CD4-positive, alpha-beta T cell treated with Interleukin-4 for 4 hours (primary cell): ENCODE measurements around the gene CYP11A1.
"Not testable (repeated sequence)": the region's sequence is repeated elsewhere in the genome, so short reads cannot be mapped to it uniquely, and the experiment has no call there.

ENCODE experiments used
- DNase-seq: peaks from one replicate; pipeline ENCODE4 v3.0.0-alpha.2; 2020

Gene CYP11A1

DNA sequence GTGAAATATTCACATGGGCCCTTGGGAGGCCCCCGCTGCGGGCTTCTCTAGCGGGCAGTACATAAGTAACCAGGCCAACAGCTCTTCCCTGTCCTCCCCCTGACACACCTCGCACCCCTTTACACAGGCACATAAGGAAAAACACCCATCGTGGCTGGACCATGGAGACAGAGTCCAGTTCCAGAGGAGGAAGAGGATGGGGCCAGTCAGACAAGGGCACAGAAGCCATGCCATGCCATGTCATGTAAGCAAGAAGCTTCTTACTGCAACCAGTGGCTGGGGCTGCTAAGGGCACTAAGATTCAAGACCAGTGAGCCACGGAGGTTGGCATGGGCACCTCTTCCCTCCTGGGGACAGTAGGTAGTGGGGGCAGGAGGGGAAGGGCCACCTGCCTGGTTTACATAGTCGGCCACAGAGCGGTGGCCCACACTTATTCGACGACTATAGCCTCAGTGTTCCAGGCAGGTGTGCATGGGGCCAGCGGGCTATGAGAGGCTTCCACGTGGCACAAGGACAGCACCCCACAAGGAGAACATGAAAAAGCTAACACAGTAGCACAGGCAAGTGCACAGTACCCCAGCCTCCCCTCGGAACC, 5.7 kb upstream of the CYP11A1 start:
- no peak for DNase-seq

DNA sequence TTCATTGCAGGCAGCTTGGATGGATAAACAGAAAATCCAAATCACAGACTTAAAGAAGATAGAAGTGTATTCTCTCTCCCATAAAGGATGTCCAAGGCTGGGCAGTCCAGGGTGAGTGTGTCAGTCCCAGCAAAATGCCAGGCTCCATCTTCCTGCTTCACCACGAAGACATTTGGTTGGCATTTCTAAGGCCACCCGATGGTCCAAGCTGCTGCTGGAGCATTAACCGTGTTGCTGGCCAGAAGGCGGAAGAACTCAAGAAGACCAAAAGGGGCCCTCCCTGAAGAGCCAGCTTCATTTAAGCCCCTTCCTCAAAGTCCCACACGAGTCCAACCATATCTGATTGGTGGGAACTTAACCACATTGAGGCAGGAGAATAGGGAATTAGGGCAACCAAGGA, 3.0 kb upstream of the CYP11A1 start:
- DNase-seq = no peak

GRCh38 chr15:74369756-74370155, 2.3 kb upstream of the CYP11A1 start:
- DNase-seq = no peak

GRCh38 chr15:74369084-74369745, 1.8 kb upstream of the CYP11A1 start:
- no peak for DNase-seq

GRCh38 chr15:74368121-74368520, 675 bp upstream of the CYP11A1 start:
- no peak for DNase-seq

DNA sequence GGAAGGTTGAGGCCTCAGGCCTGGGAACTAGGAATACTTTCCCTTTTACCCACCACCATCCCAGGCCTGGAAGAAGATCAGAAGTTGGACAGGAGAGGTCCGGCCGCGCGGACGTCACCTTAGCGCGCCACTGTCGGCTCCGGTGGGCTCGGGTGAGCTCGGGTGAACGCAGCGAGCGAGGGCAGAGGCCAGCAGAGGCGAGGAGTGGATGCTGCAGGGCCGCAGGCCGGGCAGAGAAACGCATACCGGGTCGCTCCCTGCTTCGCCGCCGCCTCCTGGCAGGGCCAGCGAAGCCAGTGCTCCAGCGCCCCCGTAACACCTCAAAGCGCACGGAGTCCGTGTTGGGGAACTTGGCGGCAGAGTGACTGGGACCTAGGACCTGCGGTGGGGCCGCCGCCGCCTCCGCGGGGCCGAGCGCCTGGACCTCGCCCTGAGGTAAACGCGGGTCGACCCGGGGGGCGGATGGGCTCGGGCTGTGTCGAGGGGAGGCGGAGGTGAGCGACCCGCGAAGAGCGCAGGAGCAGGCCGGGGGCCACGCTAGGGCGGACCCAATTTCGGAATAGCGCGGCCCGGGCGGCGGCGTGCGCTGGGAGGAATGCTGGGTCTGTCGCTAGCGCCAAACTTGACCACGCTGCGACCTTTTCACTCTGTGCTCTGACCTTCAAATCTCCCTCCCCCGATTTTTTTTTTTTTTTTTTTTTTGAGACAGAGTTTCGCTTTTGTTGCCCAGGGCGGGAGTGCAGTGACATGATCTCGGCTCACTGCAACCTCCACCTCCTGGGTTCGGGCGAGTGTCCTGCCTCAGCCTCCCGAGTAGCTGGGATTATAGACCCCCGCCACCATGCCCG, 1.6 kb downstream of the CYP11A1 start:
- DNase-seq = no peak

DNA sequence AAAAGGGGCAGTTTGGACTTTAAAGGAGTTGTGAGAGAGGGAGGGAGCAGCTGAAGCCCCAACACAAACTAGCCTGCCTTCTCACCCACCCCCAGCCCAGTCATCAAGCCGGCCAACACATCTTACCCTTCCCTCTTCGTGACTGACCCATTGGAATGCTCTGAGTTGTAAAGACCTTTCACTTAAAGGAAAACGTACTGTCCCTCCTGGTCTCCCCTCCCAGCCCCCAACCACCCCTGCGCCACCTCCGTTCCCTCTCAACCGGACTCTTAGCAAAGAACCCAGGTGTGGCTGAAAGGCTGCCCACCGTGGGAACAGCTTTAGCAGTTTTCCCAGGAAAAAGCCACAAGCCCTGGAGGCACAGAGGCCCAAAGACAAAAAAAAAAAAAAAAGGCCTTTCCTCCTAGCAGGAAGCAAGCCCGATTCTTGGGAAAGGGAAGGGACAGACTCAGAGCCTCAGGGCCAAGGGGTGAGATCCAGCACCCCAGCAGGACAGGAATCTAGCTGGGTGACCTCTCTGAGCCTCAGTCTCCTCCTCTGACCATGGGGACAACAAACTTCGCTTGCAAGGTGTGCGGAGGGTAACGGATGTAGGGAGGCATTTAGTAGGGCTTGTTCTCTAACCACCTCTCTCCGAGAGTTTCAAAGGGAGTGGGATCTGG, 2.4 kb downstream of the CYP11A1 start:
- no peak for DNase-seq

- no peak for DNase-seq
Observed at GRCh38 chr15:74362482-74362881, 5.0 kb downstream of the CYP11A1 start.

DNA sequence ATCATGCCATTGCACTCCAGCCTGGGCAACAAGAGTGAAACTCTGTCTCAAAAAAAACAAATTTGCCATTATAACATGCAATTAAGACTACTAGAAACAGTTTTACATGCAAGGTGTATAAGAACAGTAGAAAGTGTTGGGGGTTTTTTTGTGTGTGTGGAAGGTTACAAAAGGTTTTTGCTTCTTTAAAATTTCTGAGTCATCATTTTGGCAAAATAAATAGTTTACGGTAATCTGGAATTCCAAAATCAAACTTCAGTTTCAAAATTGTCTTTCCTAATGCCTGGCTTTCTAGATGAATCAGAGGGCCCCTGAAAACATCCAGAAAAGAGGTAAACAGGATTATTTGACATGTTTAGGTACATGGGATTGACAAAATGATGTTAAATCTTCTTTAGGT, 6.6 kb downstream of the CYP11A1 start:
- not testable (repeated sequence) for DNase-seq

- not testable (repeated sequence) for DNase-seq
Observed at GRCh38 chr15:74359376-74359775, 8.1 kb downstream of the CYP11A1 start.

- not testable (repeated sequence) for DNase-seq
Observed at GRCh38 chr15:74357514-74357913, 9.9 kb downstream of the CYP11A1 start.

GRCh38 chr15:74356050-74356449, 11.4 kb downstream of the CYP11A1 start:
- not testable (repeated sequence) for DNase-seq

DNA sequence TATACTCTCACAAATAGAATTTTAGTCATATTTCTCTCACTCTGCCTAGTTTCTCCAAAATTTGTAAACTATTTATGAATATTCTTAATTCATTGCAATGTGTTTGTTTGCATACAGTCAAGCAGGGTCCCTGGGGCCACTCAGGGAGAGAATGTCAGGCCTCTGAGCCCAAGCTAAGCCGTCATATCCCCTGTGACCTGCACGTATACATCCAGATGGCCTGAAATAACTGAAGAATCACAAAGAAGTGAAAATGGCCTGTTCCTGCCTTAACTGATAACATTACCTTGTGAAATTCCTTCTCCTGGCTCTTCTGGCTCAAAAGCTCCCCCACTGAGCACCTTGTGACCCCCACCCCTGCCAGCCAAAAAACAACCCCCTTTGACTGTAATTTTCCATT, 13.5 kb downstream of the CYP11A1 start:
- not testable (repeated sequence) for DNase-seq

GRCh38 chr15:74352393-74352910, 15.0 kb downstream of the CYP11A1 start:
- no peak for DNase-seq

DNA sequence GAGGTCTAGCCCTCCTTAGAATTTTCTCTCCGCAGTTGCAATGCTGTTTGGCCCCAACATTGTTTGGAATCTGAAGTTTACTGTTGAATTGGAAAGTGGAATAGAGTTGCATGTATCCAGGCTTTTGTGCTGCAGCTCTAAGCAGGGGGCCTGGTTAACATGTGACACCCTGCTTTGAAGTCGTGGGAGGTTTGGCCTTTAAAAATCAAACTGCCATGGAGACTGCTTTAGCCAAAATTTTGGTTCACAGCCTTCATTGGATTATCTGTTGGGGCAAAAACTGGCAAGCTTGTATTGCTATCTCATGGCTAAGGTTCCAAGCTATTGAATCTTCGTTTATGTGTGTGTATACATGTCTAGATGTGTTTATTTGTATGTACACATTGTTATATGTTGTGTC, 15.8 kb downstream of the CYP11A1 start:
- no peak for DNase-seq

DNA sequence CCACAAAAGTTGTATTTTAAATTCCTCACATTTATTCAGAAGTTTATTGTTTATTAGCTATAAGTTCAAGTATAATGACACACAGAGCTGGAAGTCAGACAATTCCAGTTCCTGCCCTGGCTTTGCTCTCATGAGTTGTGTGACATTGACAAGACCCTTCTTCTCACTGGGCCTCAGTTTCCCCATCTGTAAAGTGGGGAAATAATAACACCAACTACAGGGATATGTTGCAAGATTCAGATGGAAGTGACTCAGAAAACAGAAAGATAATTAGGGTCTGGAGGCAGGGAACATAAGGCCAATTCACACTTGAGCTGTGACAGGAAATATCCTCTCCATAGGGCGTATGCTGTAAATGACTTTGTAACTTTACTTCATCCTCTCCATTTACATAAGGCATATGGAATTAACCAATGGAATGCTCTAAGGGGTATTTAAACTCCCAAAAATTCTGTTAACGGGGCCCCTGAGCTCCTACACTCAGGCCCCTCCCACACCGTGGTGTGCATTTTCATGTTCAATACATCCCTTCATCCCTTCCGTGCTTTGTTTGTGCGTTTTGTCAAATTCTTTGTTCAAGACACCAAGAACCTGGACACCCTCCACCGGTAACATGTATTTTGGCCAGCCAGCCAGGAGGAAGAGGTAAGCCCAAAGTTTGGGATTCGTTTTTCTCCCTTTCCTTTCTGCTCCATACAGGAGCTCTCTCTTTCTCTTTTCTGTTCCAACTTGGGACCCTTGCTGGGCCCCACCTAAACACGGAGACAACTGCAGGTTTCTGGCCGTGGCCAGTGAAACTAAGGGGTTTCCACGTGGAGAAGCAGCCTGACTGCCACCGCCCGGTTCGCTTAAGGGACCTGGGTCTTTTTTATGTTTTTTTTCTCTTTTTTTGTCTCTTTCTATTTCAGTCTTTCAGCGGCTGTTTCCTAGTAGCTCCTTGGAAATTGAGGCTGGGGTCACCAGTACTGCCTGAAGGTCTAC, 16.9 kb downstream of the CYP11A1 start:
- no peak for DNase-seq

GRCh38 chr15:74349241-74349778, 18.1 kb downstream of the CYP11A1 start:
- no peak for DNase-seq

DNA sequence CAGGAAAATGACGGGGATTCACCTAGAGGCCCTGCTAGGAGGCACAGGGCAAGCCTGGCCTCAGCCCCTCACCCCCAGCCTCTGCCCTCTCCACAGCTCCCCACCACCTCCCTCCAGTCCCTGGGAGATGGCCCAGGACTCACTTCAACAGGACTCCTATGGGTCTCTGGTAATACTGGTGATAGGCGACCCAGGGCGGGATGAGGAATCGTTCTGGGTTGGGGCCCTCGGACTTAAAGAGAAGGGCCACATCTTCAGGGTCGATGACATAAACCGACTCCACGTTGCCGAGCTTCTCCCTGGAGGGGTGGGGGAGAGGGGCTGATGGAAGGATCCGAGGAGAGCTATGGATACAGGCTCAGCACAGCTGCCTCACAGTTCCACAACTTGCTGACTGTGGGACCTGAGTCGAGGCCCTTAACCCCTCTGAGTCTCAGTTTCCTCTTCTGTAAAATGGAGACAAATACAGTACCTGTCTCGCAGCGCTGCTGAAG, 19.6 kb downstream of the CYP11A1 start:
- DNase-seq = no peak

- no peak for DNase-seq
Observed at GRCh38 chr15:74345051-74345450, 22.4 kb downstream of the CYP11A1 start.

GRCh38 chr15:74343797-74344127, 23.7 kb downstream of the CYP11A1 start:
- no peak for DNase-seq

DNA sequence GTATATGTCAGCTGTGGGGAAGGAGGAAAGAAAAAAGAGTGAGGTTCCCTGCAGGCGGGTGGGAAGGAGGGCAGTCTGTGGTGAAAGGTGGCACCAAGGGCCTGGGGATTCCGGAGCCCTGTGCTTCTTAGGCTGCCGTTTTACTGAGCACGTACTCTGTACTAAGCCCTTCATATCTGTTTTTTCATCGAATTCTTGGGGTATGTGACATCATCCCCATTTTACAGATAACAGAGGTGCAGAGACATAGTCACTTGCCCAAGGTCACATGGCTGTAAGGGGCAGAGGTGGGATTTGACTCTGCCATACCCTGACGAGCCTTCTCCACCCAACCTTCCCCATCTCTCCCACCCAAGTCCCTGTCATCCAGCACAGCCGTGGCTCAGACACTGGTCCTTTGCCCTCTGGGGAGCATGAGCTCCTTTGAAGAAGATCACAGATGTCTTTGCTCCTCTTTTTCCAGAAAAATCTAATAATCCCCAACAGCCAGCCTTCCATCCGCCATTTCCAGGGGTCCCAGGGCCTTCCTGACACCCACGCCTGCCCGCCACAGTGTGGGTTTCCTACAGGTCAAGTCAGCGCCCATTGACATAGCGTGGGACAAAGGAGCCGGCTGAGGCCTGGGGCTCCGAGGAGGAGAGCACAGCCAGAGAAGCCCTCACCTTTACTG, 24.2 kb downstream of the CYP11A1 start:
- no peak for DNase-seq
